H1 (cell line): Measurements from ENCODE around the gene FLT4. TPM values are rescaled to one million over a fixed set of nuclear protein-coding genes. Genes with fewer than 3 reads are reported as not detected.

ENCODE experiments used
- CTCF ChIA-PET: fragments of 300-600 bp; sonication (Branson Sonifier 250); formaldehyde crosslinking; loops from one replicate; lab custom pipeline; 2021; ENCODE audit not compliant: partially characterized antibody; lab: Charles Lee
- POLR2A ChIA-PET: fragments of 300-600 bp; sonication (Branson Sonifier 250); formaldehyde crosslinking; loops from one replicate; lab custom pipeline; 2021; ENCODE audit warnings: inconsistent platforms; ENCODE audit not compliant: partially characterized antibody; lab: Charles Lee
- DNase-seq, 2 experiments: peaks; one replicate each; pipeline versions ENCODE4 v3.0.0 to v3.0.0-alpha.2; 2010 to 2022; ENCODE audit warnings: low spot score in 2 of 2, low read depth in 1 of 2, mixed read lengths in 1 of 2
- FAIRE-seq: peaks from 2 replicates; lab custom pipeline; 2011; peaks lifted over from hg19 to GRCh38; lab: Jason Lieb, UNC
- H2AFZ ChIP-seq: 2 replicates; pipeline ENCODE4 v1.8.1; 2012; ENCODE audit warnings: low read length, inconsistent platforms
- H2AK5ac ChIP-seq: 2 replicates; pipeline ENCODE4 v1.6.1; 2013; ENCODE audit warnings: low read depth, low read length
- H2BK120ac ChIP-seq: replicated peaks from 2 replicates; pipeline ENCODE3; 2013; ENCODE audit warnings: low read depth, low read length, inconsistent platforms
- H2BK12ac ChIP-seq: 2 replicates; pipeline ENCODE4 v1.6.1; 2013; ENCODE audit warnings: low read depth, low read length
- H2BK15ac ChIP-seq: 2 replicates; pipeline ENCODE4 v1.6.1; 2013; ENCODE audit warnings: low read length
- H2BK20ac ChIP-seq: 2 replicates; pipeline ENCODE4 v1.6.1; 2013; ENCODE audit warnings: low read length
- H2BK5ac ChIP-seq: 2 replicates; pipeline ENCODE4 v1.6.1; 2013; ENCODE audit warnings: low read depth, low read length
- H3K14ac ChIP-seq: 2 replicates; pipeline ENCODE4 v1.6.1; 2013; ENCODE audit warnings: inconsistent platforms; ENCODE audit not compliant: insufficient read length
- H3K18ac ChIP-seq: 2 replicates; pipeline ENCODE4 v1.6.1; 2013; ENCODE audit warnings: low read length; ENCODE audit errors: extremely low read depth
- H3K23ac ChIP-seq: 2 replicates; pipeline ENCODE4 v1.6.1; 2013; ENCODE audit warnings: inconsistent platforms; ENCODE audit not compliant: insufficient read length
- H3K23me2 ChIP-seq: 2 replicates; pipeline ENCODE4 v1.6.1; 2013; ENCODE audit warnings: low read depth, low read length
- H3K27ac ChIP-seq: 2 replicates; pipeline ENCODE4 v1.6.1; 2011; ENCODE audit warnings: low read depth, low read length, inconsistent platforms
- H3K27me3 ChIP-seq, 4 experiments: replicated peaks in 1 of 4; 1 replicate in 1 of 4; 2 replicates in 3 of 4; pipeline versions ENCODE4 v1.6.1 to v1.8.1; 2011 to 2013; ENCODE audit warnings: low read length in 3 of 4, mild to moderate bottlenecking in 3 of 4, inconsistent platforms in 2 of 4, mixed read lengths in 2 of 4, moderate library complexity in 1 of 4; ENCODE audit not compliant: control insufficient read depth in 3 of 4, insufficient read depth in 3 of 4; ENCODE audit errors: extremely low read depth in 1 of 4
- H3K36me3 ChIP-seq, 4 experiments: 2 replicates each; pipeline versions ENCODE4 v1.6.1 to v1.8.1; 2011 to 2013; ENCODE audit warnings: mild to moderate bottlenecking in 4 of 4, low read length in 3 of 4, moderate library complexity in 2 of 4, control low read depth in 1 of 4, inconsistent platforms in 1 of 4; ENCODE audit not compliant: insufficient read depth in 4 of 4, control insufficient read depth in 2 of 4
- H3K4ac ChIP-seq: replicated peaks from 2 replicates; pipeline ENCODE3; 2013; ENCODE audit warnings: low read length, low read depth, mixed read lengths, inconsistent platforms; ENCODE audit not compliant: insufficient read length
- H3K4me1 ChIP-seq, 4 experiments: replicated peaks in 1 of 4; 1 replicate in 1 of 4; 2 replicates in 3 of 4; pipeline versions ENCODE4 v1.6.1 to v1.8.1; 2011 to 2013; ENCODE audit warnings: low read length in 3 of 4, inconsistent platforms in 2 of 4, mixed read lengths in 1 of 4; ENCODE audit not compliant: insufficient read depth in 4 of 4, control insufficient read depth in 3 of 4
- H3K4me2 ChIP-seq, 2 experiments: 2 replicates each; pipeline versions ENCODE4 v1.6.1 to v1.8.1; 2011 to 2013; ENCODE audit warnings: low read depth in 2 of 2, low read length in 2 of 2, control low read depth in 1 of 2, inconsistent platforms in 1 of 2, mild to moderate bottlenecking in 1 of 2; ENCODE audit not compliant: insufficient read depth in 1 of 2
- H3K4me3 ChIP-seq, 4 experiments: fragments of 200-600, 300-600 bp in 1 of 4; sonication (generic), shearing (Covaris generic), sonication (Bioruptor Twin) in 1 of 4; 2 replicates each; pipeline versions ENCODE4 v1.5.1 to v1.8.1; 2011 to 2016; ENCODE audit warnings: low read length in 4 of 4, low read depth in 3 of 4, control low read depth in 2 of 4, inconsistent platforms in 2 of 4, mild to moderate bottlenecking in 2 of 4, mixed read lengths in 1 of 4, moderate library complexity in 1 of 4; ENCODE audit not compliant: insufficient read depth in 2 of 4; ENCODE audit errors: extremely low read depth in 1 of 4
- H3K56ac ChIP-seq: replicated peaks from 2 replicates; pipeline ENCODE3; 2013; ENCODE audit warnings: low read depth, mild to moderate bottlenecking, mixed read lengths, low read length, inconsistent platforms; ENCODE audit not compliant: insufficient read length
- H3K79me1 ChIP-seq: 2 replicates; pipeline ENCODE4 v1.6.1; 2013; ENCODE audit warnings: low read depth, low read length, control low read depth
- H3K79me2 ChIP-seq, 2 experiments: 2 replicates each; pipeline versions ENCODE4 v1.6.1 to v1.8.1; 2012 to 2013; ENCODE audit warnings: low read length in 2 of 2, mild to moderate bottlenecking in 2 of 2, inconsistent platforms in 1 of 2; ENCODE audit not compliant: insufficient read depth in 2 of 2, control insufficient read depth in 1 of 2
- H3K9ac ChIP-seq, 4 experiments: replicated peaks in 1 of 4; 1 replicate in 1 of 4; 2 replicates in 3 of 4; pipeline versions ENCODE4 v1.6.1 to v1.8.1; 2011 to 2013; ENCODE audit warnings: low read depth in 3 of 4, low read length in 3 of 4, control low read depth in 2 of 4, mild to moderate bottlenecking in 2 of 4, moderate library complexity in 2 of 4, inconsistent platforms in 1 of 4; ENCODE audit errors: extremely low read depth in 1 of 4
- H3K9me3 ChIP-seq, 2 experiments: 2 replicates each; pipeline versions ENCODE4 v1.6.1 to v1.8.1; 2012 to 2013; ENCODE audit warnings: mild to moderate bottlenecking in 2 of 2, moderate library complexity in 2 of 2, control low read depth in 1 of 2, inconsistent platforms in 1 of 2, low read depth in 1 of 2, low read length in 1 of 2, mixed read lengths in 1 of 2; ENCODE audit not compliant: insufficient read depth in 2 of 2
- H4K20me1 ChIP-seq, 2 experiments: replicated peaks in 1 of 2; 2 replicates each; pipeline versions ENCODE3 to v1.8.1; 2011 to 2013; ENCODE audit warnings: inconsistent platforms in 2 of 2, low read length in 2 of 2, mild to moderate bottlenecking in 1 of 2; ENCODE audit not compliant: insufficient read depth in 2 of 2, control insufficient read depth in 1 of 2
- H4K5ac ChIP-seq: 2 replicates; pipeline ENCODE4 v1.6.1; 2013; ENCODE audit warnings: low read length, low read depth, mixed read lengths, inconsistent platforms; ENCODE audit not compliant: insufficient read length
- H4K8ac ChIP-seq: 2 replicates; pipeline ENCODE4 v1.8.0; 2013; ENCODE audit warnings: mild to moderate bottlenecking, moderate library complexity, low read length, inconsistent platforms; ENCODE audit not compliant: insufficient read depth; ENCODE audit errors: extremely low read depth
- H4K91ac ChIP-seq: replicated peaks from 2 replicates; pipeline ENCODE3; 2013; ENCODE audit warnings: low read length, mixed read lengths, inconsistent platforms; ENCODE audit not compliant: insufficient read length
- ASH2L ChIP-seq: fragments of 200-600, 300-600 bp; sonication (generic); IDR thresholded peaks from one replicate; pipeline ENCODE4 v1.7.1; 2017; ENCODE audit warnings: low read length
- BRCA1 ChIP-seq: IDR thresholded peaks from 2 replicates; pipeline ENCODE4 v1.6.1; 2012; ENCODE audit warnings: low read depth, low read length, improper control_type of control experiment
- CBX5 ChIP-seq: fragments of 300-800, 300-1000 bp; sonication (generic); IDR thresholded peaks from 2 replicates; pipeline ENCODE4 v1.7.1; 2016; ENCODE audit warnings: antibody characterized with exemption, low read length, low read depth
- CHD1 ChIP-seq: IDR thresholded peaks from 2 replicates; pipeline ENCODE4 v1.6.1; 2012; ENCODE audit warnings: low read depth, low read length, improper control_type of control experiment
- E2F6 ChIP-seq: IDR thresholded peaks from 2 replicates; pipeline ENCODE4 v1.6.1; 2012; ENCODE audit warnings: inconsistent platforms
- EP300 ChIP-seq, 2 experiments: IDR thresholded peaks; 1 replicate in 1 of 2; 2 replicates in 1 of 2; pipeline ENCODE4 v1.6.1; 2011 to 2012; ENCODE audit warnings: low read depth in 2 of 2, low read length in 2 of 2, mild to moderate bottlenecking in 2 of 2, borderline replicate concordance in 1 of 2, inconsistent platforms in 1 of 2, moderate library complexity in 1 of 2
- PHF8 ChIP-seq: fragments of 200-600 bp; sonication (generic); conservative IDR thresholded peaks from 2 replicates; pipeline ENCODE4 v1.7.1; 2012; ENCODE audit warnings: low read depth, mild to moderate bottlenecking, inconsistent platforms, low read length, moderate library complexity
- POLR2A ChIP-seq, 2 experiments: IDR thresholded peaks; 1 replicate in 1 of 2; 2 replicates in 1 of 2; pipeline ENCODE4 v1.6.1; 2011; ENCODE audit warnings: low read depth in 2 of 2, low read length in 2 of 2, mild to moderate bottlenecking in 2 of 2; ENCODE audit errors: control extremely low read depth in 1 of 2
- POLR2AphosphoS5 ChIP-seq: IDR thresholded peaks from 2 replicates; pipeline ENCODE4 v1.6.1; 2011; ENCODE audit warnings: low read depth, low read length
- SP1 ChIP-seq: IDR thresholded peaks from 2 replicates; pipeline ENCODE4 v1.6.1; 2011; ENCODE audit warnings: low read depth, low read length
- ZNF274 ChIP-seq: IDR thresholded peaks from 2 replicates; pipeline ENCODE4 v1.7.0; 2012; ENCODE audit warnings: low read length, borderline replicate concordance; ENCODE audit errors: extremely low read depth
- WGBS, 2 experiments: shearing (Covaris generic) in 1 of 2; methylation state at CpG; one replicate each; pipeline versions ENCODE4 v1.1.6 to v1.1.7; 2013 to 2015; ENCODE audit warnings: low lambda C conversion rate in 2 of 2, mixed read lengths in 2 of 2, inconsistent platforms in 1 of 2, low coverage in 1 of 2, missing lambda C conversion rate in 1 of 2; ENCODE audit not compliant: insufficient replicate concordance in 2 of 2, insufficient coverage in 1 of 2, insufficient read length in 1 of 2; ENCODE audit errors: extremely low coverage in 1 of 2, missing lambda C conversion rate in 1 of 2; 5-methylcytosine and 5-hydroxymethylcytosine counted together
- polyA plus RNA-seq, 7 experiments: library from polyadenylated mRNA; depleted of rRNA in 3 of 7; stranded (reverse) in 5 of 7; unstranded in 2 of 7; fragments of >200 nt in 5 of 7; fragments of 200-250 nt in 2 of 7; gene quantifications; 1 replicate in 5 of 7; 2 replicates in 1 of 7; 4 replicates in 1 of 7; pipeline versions ENCODE4 v1.2.1 to v1.2.3, GENCODE V29; 2011 to 2013; ENCODE audit warnings: missing spikeins in 2 of 7, mixed read lengths in 2 of 7
- total RNA-seq: library from RNA; stranded (reverse); fragmentation: NEBNext Ultra II Directional; extraction: Animal tissue kit (Norgen Biotek cat#: 25700); gene quantifications from 2 replicates; pipeline ENCODE4 v1.2.1, GENCODE V29; 2021
- TF ChIP-seq, protein P1 (sequence below): IDR thresholded peaks from 2 replicates; pipeline ENCODE4 v1.6.1; 2011; ENCODE audit warnings: low read depth, mild to moderate bottlenecking, low read length; ENCODE audit not compliant: insufficient read depth

Gene FLT4
- total and polyA plus RNA-seq, 2 of the 8 experiments (the other 6 are each of a cell fraction or from before 2014, with no cell fraction given) = 6.5 to 7.7 TPM

DNA sequence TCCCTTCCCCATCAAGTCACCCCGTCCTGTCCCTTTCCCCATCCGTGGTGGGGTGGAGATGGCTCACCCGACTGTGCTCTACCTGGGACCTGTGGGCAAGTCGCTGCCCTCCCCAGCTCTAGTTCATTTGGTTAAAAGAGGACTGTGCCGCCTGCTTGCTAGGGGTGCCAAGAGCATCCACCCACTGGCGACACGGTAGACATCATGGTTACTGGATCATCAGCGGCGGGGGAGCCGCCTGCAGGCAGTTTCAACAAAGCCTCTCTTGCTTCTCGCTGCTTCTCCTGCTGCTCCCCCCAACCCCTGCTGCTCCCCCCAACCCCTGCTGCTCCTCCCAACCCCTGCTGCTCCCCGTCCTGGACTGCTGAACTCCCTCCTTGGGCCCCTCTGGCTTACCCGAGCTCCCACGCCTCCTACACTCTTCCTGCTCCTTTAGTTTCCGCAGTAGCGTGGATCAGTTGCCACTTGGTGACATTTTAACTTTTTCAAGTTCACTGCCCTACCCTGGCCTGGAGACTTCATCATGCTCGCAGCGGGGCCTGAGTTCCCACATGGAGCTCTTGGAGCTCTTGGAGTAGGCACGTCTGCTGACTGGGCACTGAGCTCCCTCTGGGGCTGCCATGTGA, 36.1 kb downstream of the FLT4 start:
- no peak overlapping the region for H2BK15ac ChIP-seq
- no peak overlapping the region for H2AK5ac ChIP-seq
- H4K20me1 ChIP-seq = peaks cover 0 to 1% of the 10 kb centered on the region in 2 experiments
- 83% methylated on average over 17 of the region's 19 CpGs; no CpG with 5 or more reads in 1 of the 2 experiments for WGBS, 2 experiments
- DNase-seq (no peak), FAIRE-seq (no peak)
- no peak overlapping the region for H4K5ac ChIP-seq
- H3K18ac ChIP-seq = no peak overlapping the region
- H3K9me3 ChIP-seq = no peaks in the 10 kb centered on the region
- ChIA-PET POLR2A (interaction anchor here (1.0 kb wide), 1 partner anchor 9 kb away, joined by 3 read pairs; no protein-coding TSS in a partner anchor), CTCF (interaction anchor here (0.6 to 2.0 kb wide), 3 partner anchors 8 to 107 kb away, joined by 3 to 5 read pairs (median 3); no protein-coding TSS in a partner anchor)
- no peaks in the 10 kb centered on the region; a peak in 1 of 7 replicates for H3K4me1 ChIP-seq
- H3K36me3 ChIP-seq = no peaks in the 10 kb centered on the region
- no peaks in the 10 kb centered on the region for H3K79me1 ChIP-seq
- H2BK12ac ChIP-seq = no peak overlapping the region
- H3K4ac ChIP-seq = no peak overlapping the region
- no peak overlapping the region for H3K4me2 ChIP-seq
- no peak overlapping the region for H2BK120ac ChIP-seq
- no peak overlapping the region for H3K4me3 ChIP-seq
- H2AFZ ChIP-seq = no peak overlapping the region
- no peak overlapping the region for H4K91ac ChIP-seq
- no peak overlapping the region for H3K14ac ChIP-seq
- no peaks in the 10 kb centered on the region for H3K79me2 ChIP-seq
- H3K27ac ChIP-seq = no peak overlapping the region
- peaks cover 0 to 7% (median 2%) of the 10 kb centered on the region in 4 experiments; a peak in 5 of 7 replicates for H3K27me3 ChIP-seq
- no peak overlapping the region for H3K23ac ChIP-seq
- no peak overlapping the region for H3K56ac ChIP-seq
- no peak overlapping the region for H2BK20ac ChIP-seq
- no peak overlapping the region for H4K8ac ChIP-seq
- no peak overlapping the region for H3K9ac ChIP-seq
- H2BK5ac ChIP-seq = no peak overlapping the region; the same call in 1 of the 2 replicates
- no peaks in the 10 kb centered on the region for H3K23me2 ChIP-seq
- no peak for TF ChIP-seq POLR2AphosphoS5
- TF ChIP-seq PHF8 = no peak
- no peak for TF ChIP-seq ASH2L
- no peak for TF ChIP-seq EP300 (IDR thresholded peaks at IDR 0.05; ENCODE audit: borderline replicate concordance in 1 of 2, low read depth in 2 of 2, low read length in 2 of 2)
- no peak for TF ChIP-seq E2F6
- TF ChIP-seq BRCA1 = no peak
- TF ChIP-seq CHD1 = no peak
- TF ChIP-seq, protein P1, sequence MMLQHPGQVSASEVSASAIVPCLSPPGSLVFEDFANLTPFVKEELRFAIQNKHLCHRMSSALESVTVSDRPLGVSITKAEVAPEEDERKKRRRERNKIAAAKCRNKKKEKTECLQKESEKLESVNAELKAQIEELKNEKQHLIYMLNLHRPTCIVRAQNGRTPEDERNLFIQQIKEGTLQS = no peak
- TF ChIP-seq POLR2A (IDR thresholded peaks at IDR 0.05; ENCODE audit: control extremely low read depth in 1 of 2, low read depth in 2 of 2, low read length in 2 of 2) = no peak
- TF ChIP-seq CBX5 = no peak
- no peak for TF ChIP-seq ZNF274
- TF ChIP-seq SP1 = no peak
